IMR-90 (cell line): ENCODE measurements around the gene COL5A3. TPM values are rescaled to one million over a fixed set of nuclear protein-coding genes. Genes with fewer than 3 reads are reported as not detected.
A peak's percentile ranks its signal among the peaks of the same experiment; 100 is the strongest.

ENCODE experiments used
- ATAC-seq: fragments of 200-7000 bp; cut with Tn5 transposase; 2 replicates; pipeline ENCODE4 v1.9.1; 2020; ENCODE audit warnings: low read depth, mild to moderate bottlenecking, moderate library complexity
- BruUV-seq: library from RNA; stranded (reverse); fragments of 400-500 nt; replicated peaks from 2 replicates; lab custom pipeline; 2021; lab: Mats Ljungman, UMichigan
- CTCF ChIA-PET: fragments of 300-600 bp; formaldehyde crosslinking; extraction: SDS; loops from one replicate; lab custom pipeline; 2021; ENCODE audit warnings: antibody characterized with exemption; lab: Yijun Ruan, JAX
- POLR2A ChIA-PET: fragments of 300-600 bp; sonication (Branson Sonifier 250); formaldehyde crosslinking; loops from one replicate; lab custom pipeline; 2022; ENCODE audit warnings: antibody characterized with exemption; ENCODE audit not compliant: unreplicated experiment; lab: Charles Lee
- DNase-seq: peaks from one replicate; pipeline ENCODE4 v3.0.0; 2013
- H2AFZ ChIP-seq: replicated peaks from 2 replicates; pipeline ENCODE3; 2013; ENCODE audit warnings: low read length, mild to moderate bottlenecking; ENCODE audit not compliant: poor library complexity
- H2AK5ac ChIP-seq: 2 replicates; pipeline ENCODE4 v1.6.1; 2013; ENCODE audit warnings: low read depth, low read length, inconsistent platforms
- H2AK9ac ChIP-seq: replicated peaks from 2 replicates; pipeline ENCODE3; 2013; ENCODE audit warnings: mild to moderate bottlenecking, low read depth, low read length, moderate library complexity; ENCODE audit not compliant: poor library complexity
- H2BK120ac ChIP-seq: 2 replicates; pipeline ENCODE4 v1.6.1; 2013; ENCODE audit warnings: low read depth, low read length, inconsistent platforms
- H2BK15ac ChIP-seq: 3 replicates; pipeline ENCODE4 v1.6.1; 2013; ENCODE audit warnings: low read depth, low read length, inconsistent platforms
- H2BK20ac ChIP-seq: 2 replicates; pipeline ENCODE4 v1.6.1; 2013; ENCODE audit warnings: low read depth, mild to moderate bottlenecking, inconsistent platforms, low read length, moderate library complexity
- H2BK5ac ChIP-seq: 2 replicates; pipeline ENCODE4 v1.6.1; 2013; ENCODE audit warnings: mild to moderate bottlenecking, low read depth, low read length, inconsistent platforms; ENCODE audit not compliant: poor library complexity, severe bottlenecking
- H3K14ac ChIP-seq: replicated peaks from 2 replicates; pipeline ENCODE4 v1.6.1; 2013; ENCODE audit warnings: low read depth, low read length, inconsistent platforms
- H3K18ac ChIP-seq: 2 replicates; pipeline ENCODE4 v1.6.1; 2013; ENCODE audit warnings: low read depth, low read length, control low read depth
- H3K23ac ChIP-seq: 2 replicates; pipeline ENCODE4 v1.6.1; 2013; ENCODE audit warnings: low read depth, low read length, inconsistent platforms
- H3K27ac ChIP-seq: 2 replicates; pipeline ENCODE4 v1.5.1; 2013; ENCODE audit warnings: mild to moderate bottlenecking, control low read depth, low read length; ENCODE audit not compliant: insufficient read depth
- H3K27me3 ChIP-seq: 2 replicates; pipeline ENCODE4 v1.6.1; 2013; ENCODE audit warnings: low read length; ENCODE audit not compliant: control insufficient read depth, insufficient read depth
- H3K36me3 ChIP-seq: 2 replicates; pipeline ENCODE4 v1.6.1; 2013; ENCODE audit warnings: low read length, mixed read lengths; ENCODE audit not compliant: control insufficient read depth, insufficient read depth
- H3K4ac ChIP-seq: 2 replicates; pipeline ENCODE4 v1.6.1; 2013; ENCODE audit warnings: low read depth, low read length, inconsistent platforms
- H3K4me1 ChIP-seq: 2 replicates; pipeline ENCODE4 v1.6.1; 2013; ENCODE audit warnings: low read length, mixed read lengths; ENCODE audit not compliant: control insufficient read depth, insufficient read depth
- H3K4me2 ChIP-seq: 2 replicates; pipeline ENCODE4 v1.6.1; 2013; ENCODE audit warnings: low read depth, mild to moderate bottlenecking, control low read depth, low read length, moderate library complexity
- H3K4me3 ChIP-seq: 2 replicates; pipeline ENCODE4 v1.5.1; 2013; ENCODE audit warnings: low read depth, mild to moderate bottlenecking, control low read depth, low read length, moderate library complexity; ENCODE audit not compliant: insufficient read depth
- H3K56ac ChIP-seq: 2 replicates; pipeline ENCODE4 v1.6.1; 2013; ENCODE audit warnings: low read length, inconsistent platforms; ENCODE audit not compliant: insufficient read depth; ENCODE audit errors: extremely low read depth
- H3K79me1 ChIP-seq, 2 experiments: 2 replicates each; pipeline ENCODE4 v1.6.1; 2013; ENCODE audit warnings: low read length in 2 of 2, inconsistent platforms in 1 of 2, low read depth in 1 of 2
- H3K9ac ChIP-seq: 2 replicates; pipeline ENCODE4 v1.6.1; 2013; ENCODE audit warnings: low read depth, low read length, control low read depth
- H3K9me1 ChIP-seq: 2 replicates; pipeline ENCODE4 v1.6.1; 2013; ENCODE audit warnings: low read length, inconsistent platforms; ENCODE audit not compliant: insufficient read depth
- H3K9me3 ChIP-seq: 2 replicates; pipeline ENCODE4 v1.6.1; 2013; ENCODE audit warnings: low read length; ENCODE audit not compliant: control insufficient read depth, insufficient read depth
- H4K20me1 ChIP-seq: 2 replicates; pipeline ENCODE4 v1.6.1; 2013; ENCODE audit warnings: low read length, inconsistent platforms; ENCODE audit not compliant: insufficient read depth
- H4K5ac ChIP-seq: 2 replicates; pipeline ENCODE4 v1.6.1; 2013; ENCODE audit warnings: mild to moderate bottlenecking, low read depth, low read length, control low read depth
- H4K8ac ChIP-seq, 2 experiments: 2 replicates each; pipeline ENCODE4 v1.6.1; 2013; ENCODE audit warnings: low read depth in 2 of 2, low read length in 2 of 2, control low read depth in 1 of 2, inconsistent platforms in 1 of 2
- H4K91ac ChIP-seq: 2 replicates; pipeline ENCODE4 v1.6.1; 2013; ENCODE audit warnings: low read depth, low read length, inconsistent platforms; ENCODE audit not compliant: insufficient read depth
- BHLHE40 ChIP-seq: fragments of 150-350 bp; IDR thresholded peaks from 2 replicates; pipeline ENCODE4 v1.6.1; 2016; ENCODE audit warnings: mild to moderate bottlenecking, low read depth, low read length
- CEBPB ChIP-seq: IDR thresholded peaks from 2 replicates; pipeline ENCODE4 v1.6.1; 2012; ENCODE audit warnings: low read depth, low read length, improper control_type of control experiment
- CHD1 ChIP-seq: IDR thresholded peaks from 2 replicates; pipeline ENCODE4 v1.6.1; 2012; ENCODE audit warnings: low read depth, low read length, improper control_type of control experiment
- CTCF ChIP-seq: conservative IDR thresholded peaks from 2 replicates; pipeline ENCODE4 v1.5.1; 2012; ENCODE audit warnings: mild to moderate bottlenecking, low read depth, low read length, improper control_type of control experiment
- ELK1 ChIP-seq: fragments of 150-350 bp; IDR thresholded peaks from 2 replicates; pipeline ENCODE4 v1.6.1; 2016; ENCODE audit warnings: low read depth, mild to moderate bottlenecking, low read length, moderate library complexity, borderline replicate concordance
- FOS ChIP-seq: fragments of 150-350 bp; IDR thresholded peaks from 2 replicates; pipeline ENCODE4 v1.6.1; 2016; ENCODE audit warnings: low read depth, low read length
- MAFK ChIP-seq: IDR thresholded peaks from 2 replicates; pipeline ENCODE4 v1.6.1; 2012; ENCODE audit warnings: low read depth, low read length, improper control_type of control experiment
- MAZ ChIP-seq: IDR thresholded peaks from 2 replicates; pipeline ENCODE4 v1.6.1; 2012; ENCODE audit warnings: low read depth, mild to moderate bottlenecking, low read length, improper control_type of control experiment, moderate library complexity, borderline replicate concordance
- MXI1 ChIP-seq: IDR thresholded peaks from 2 replicates; pipeline ENCODE4 v1.6.1; 2012; ENCODE audit warnings: low read depth, mild to moderate bottlenecking, low read length, moderate library complexity, borderline replicate concordance
- POLR2A ChIP-seq: IDR thresholded peaks from 2 replicates; pipeline ENCODE4 v1.6.1; 2012; ENCODE audit warnings: mild to moderate bottlenecking, low read depth, low read length
- SMC3 ChIP-seq: fragments of 150-350 bp; IDR thresholded peaks from 2 replicates; pipeline ENCODE4 v1.6.1; 2016; ENCODE audit warnings: low read depth, mild to moderate bottlenecking, antibody characterized with exemption, low read length, moderate library complexity
- USF2 ChIP-seq: fragments of 150-350 bp; IDR thresholded peaks from 2 replicates; pipeline ENCODE4 v1.6.1; 2017; ENCODE audit warnings: mild to moderate bottlenecking, antibody characterized with exemption, low read length, low read depth
- WGBS, 2 experiments: methylation state at CpG; one replicate each; pipeline versions ENCODE4 v1.1.5 to v1.1.7; 2013; ENCODE audit warnings: missing lambda C conversion rate in 2 of 2; ENCODE audit not compliant: insufficient read length in 1 of 2; ENCODE audit errors: extremely low coverage in 2 of 2; 5-methylcytosine and 5-hydroxymethylcytosine counted together
- dilution Hi-C: fragments of 300-500 bp; cut with HindIII; formaldehyde crosslinking; loops from one replicate; pipeline ENCODE4 v1.14.3; 2018; ENCODE audit warnings: low sequenced_read_pairs; ENCODE audit not compliant: unreplicated experiment
- in situ Hi-C: fragments of 300-500 bp; cut with MboI; formaldehyde crosslinking; loops from 3 replicates; pipeline ENCODE4 v1.14.3; 2019; ENCODE audit warnings: low sequenced_read_pairs, inconsistent platforms, mixed read lengths
- intact Hi-C: fragments of 100-400 bp; cut with micrococcal nuclease; formaldehyde crosslinking; loops from 2 replicates; pipeline ENCODE4 v1.10.0; 2022
- polyA plus RNA-seq, 3 experiments: library from polyadenylated mRNA; depleted of rRNA; stranded (reverse); fragments of >200 nt; gene quantifications; 2 replicates each; pipeline ENCODE4 v1.2.3, GENCODE V29; 2012; ENCODE audit warnings: low replicate concordance in 1 of 3
- total RNA-seq: library from RNA; depleted of rRNA; stranded (reverse); fragments of >200 nt; gene quantifications from 2 replicates; pipeline ENCODE4 v1.2.3, GENCODE V29; 2012

The COL5A3 gene
- total and polyA plus RNA-seq, 2 of the 4 experiments (the other 2 are of a cell fraction) = 0.54 to 1.5 TPM

GRCh38 chr19:10027158-10027997 lies 17.1 kb upstream of the COL5A3 start:
- no peak overlapping the region for H2BK120ac ChIP-seq
- H2BK5ac ChIP-seq = no peak overlapping the region
- no peak overlapping the region for H3K14ac ChIP-seq
- H3K18ac ChIP-seq = no peak overlapping the region
- peaks cover 24% of the 10 kb centered on the region for H3K27me3 ChIP-seq
- WGBS, 2 experiments = 9% methylated on average over 11 of the region's 29 CpGs; no CpG with 5 or more reads in 1 of the 2 experiments
- intact Hi-C loops = loop anchor here (1.0 to 10.0 kb wide), 3 partner anchors 27 to 227 kb away; partner anchors contain the start of gene MRPL4
- H4K91ac ChIP-seq = peak overlapping the region; percentile 54
- peak overlapping the region; percentile 68; the same call in 1 of the 3 replicates for H2BK15ac ChIP-seq
- ATAC-seq (peak; percentile 99), DNase-seq (peak; percentile 92)
- no TSS peak for BruUV-seq
- H2BK20ac ChIP-seq = peak overlapping the region; percentile 58; the same call in 1 of the 2 replicates
- no peaks in the 10 kb centered on the region for H3K9me1 ChIP-seq
- H3K56ac ChIP-seq = peak overlapping the region; percentile 6; the same call in 1 of the 2 replicates
- no peak overlapping the region for H4K5ac ChIP-seq
- H2AFZ ChIP-seq = peak overlapping the region; percentile 73
- no peak overlapping the region for H3K9ac ChIP-seq
- H3K4me1 ChIP-seq = 0 out of 2 replicates have a peak, but pooled peaks cover 2% of the 10 kb centered on the region
- H3K4me2 ChIP-seq = peak overlapping the region; percentile 38; the same call in 1 of the 2 replicates
- no peaks in the 10 kb centered on the region for H3K36me3 ChIP-seq
- no peak overlapping the region for H3K27ac ChIP-seq
- dilution Hi-C loops = no loop called here
- ChIA-PET POLR2A (interaction anchor here (0.6 kb wide), 1 partner anchor 91 kb away, joined by 3 read pairs; the partner anchor contains the start of gene OLFM2), CTCF (interaction anchor here (0.6 to 1.8 kb wide), 12 partner anchors 9 to 99 kb away, joined by 3 to 30 read pairs (median 4); partner anchors contain the start of gene COL5A3)
- H3K79me1 ChIP-seq = no peaks in the 10 kb centered on the region
- H3K4me3 ChIP-seq = no peak overlapping the region
- H2AK5ac ChIP-seq = peak overlapping the region; percentile 92
- in situ Hi-C loops = loop anchor here (5.0 kb wide), 1 partner anchor 90 kb away; the partner anchor contains the start of gene OLFM2
- H3K9me3 ChIP-seq = no peaks in the 10 kb centered on the region
- peak overlapping the region; percentile 68 for H2AK9ac ChIP-seq
- no peak overlapping the region; a peak in 1 of 4 replicates for H4K8ac ChIP-seq
- no peak overlapping the region for H3K23ac ChIP-seq
- H3K4ac ChIP-seq = 0 out of 2 replicates have a peak overlapping the region, but pooled peaks have one; percentile 58
- no peaks in the 10 kb centered on the region for H4K20me1 ChIP-seq
- TF ChIP-seq BHLHE40 (peak; percentile 55; the same call in 1 of the 2 replicates), MAZ (peak; percentile 100), MAFK (no peak), SMC3 (peak; percentile 98), POLR2A (no peak), MXI1 (peak; percentile 72), CEBPB (no peak), CTCF (peak; percentile 97), CHD1 (no peak), USF2 (peak; percentile 78), FOS (no peak), ELK1 (0 out of 2 replicates have a peak, but pooled peaks have one; percentile 16)
